Activated T-cell treated with anti-CD3 and anti-CD28 coated beads for 48 hours (primary cell): ENCODE measurements around the gene ZNF8.
"Not testable (repeated sequence)": the region's sequence is repeated elsewhere in the genome, so short reads cannot be mapped to it uniquely, and the experiment has no call there.

ENCODE experiments used
- DNase-seq: peaks from one replicate; pipeline ENCODE4 v3.0.0-alpha.2; 2020; ENCODE audit warnings: low read depth

Gene ZNF8

DNA sequence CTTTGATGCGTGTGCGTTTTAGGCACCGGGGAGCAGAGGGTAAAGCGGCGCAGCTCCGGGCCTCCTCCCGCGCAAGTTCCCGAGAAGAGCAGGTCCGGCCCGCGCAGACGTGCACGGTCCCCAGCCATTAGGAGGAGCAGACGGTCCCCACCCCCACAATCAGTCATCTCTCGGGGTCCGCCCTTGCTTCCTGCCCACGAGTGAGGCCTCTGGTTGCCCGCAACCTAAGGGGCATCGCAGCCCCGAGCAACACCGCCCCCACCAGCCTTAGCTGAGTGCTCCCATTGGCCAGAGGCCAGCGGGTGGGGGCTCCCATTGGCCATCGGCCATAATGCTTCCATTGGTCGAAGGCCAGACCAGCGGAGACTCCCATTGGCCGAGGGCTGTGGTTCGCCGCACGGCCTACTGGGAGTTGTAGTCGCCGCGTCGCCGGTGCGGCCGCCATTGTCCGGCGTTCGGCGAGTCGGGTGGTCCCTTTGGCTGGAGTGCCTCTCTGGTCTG is at the start of gene ZNF8:
Gene ZNF8 (plus strand): TSS at position 415 of the 501 bp plus-strand sequence. CDS start 127 bp downstream, outside the sequence.
- peak; percentile 98 for DNase-seq

DNA sequence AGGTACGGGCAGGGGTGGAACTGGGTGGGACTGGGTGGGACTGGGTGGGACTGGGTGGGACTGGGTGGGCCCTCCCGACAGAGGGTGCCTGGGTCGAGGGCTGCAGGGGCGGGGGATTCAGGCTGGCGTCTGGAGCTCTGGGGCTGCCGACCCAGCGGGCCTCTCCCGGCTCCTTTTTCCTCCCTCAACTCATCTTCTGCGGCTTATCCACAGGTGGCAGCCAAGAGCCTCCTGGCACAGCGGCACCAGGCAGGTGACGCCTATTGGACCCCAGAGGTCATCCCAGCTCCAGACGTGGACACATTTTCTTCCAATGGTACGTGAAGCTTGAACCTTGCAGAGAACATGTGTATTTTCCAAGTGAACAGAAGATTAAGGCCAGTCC is 49.5 kb upstream of the ZNF8 start:
- DNase-seq, result peak; percentile 13

DNA sequence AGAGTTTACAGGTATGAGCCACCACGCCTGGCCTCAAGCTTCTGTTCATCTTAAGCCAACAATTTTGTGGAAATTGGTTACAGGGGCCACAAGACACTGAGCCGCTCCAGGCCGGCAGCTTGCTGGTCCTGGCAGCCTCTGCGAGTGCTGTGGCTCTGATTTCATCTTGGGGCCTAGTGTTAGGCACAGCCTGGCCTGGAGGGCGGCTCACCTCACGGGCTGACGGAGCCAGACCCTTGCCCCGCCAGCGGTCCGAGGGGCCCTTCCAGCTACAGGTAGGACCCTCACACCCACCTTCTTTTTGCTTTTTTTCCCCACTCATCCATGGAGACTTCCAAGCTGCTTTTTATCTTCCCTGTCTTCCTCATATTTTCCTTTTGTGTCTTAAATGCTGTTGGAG is 41.4 kb upstream of the ZNF8 start:
- DNase-seq, result no peak

DNA sequence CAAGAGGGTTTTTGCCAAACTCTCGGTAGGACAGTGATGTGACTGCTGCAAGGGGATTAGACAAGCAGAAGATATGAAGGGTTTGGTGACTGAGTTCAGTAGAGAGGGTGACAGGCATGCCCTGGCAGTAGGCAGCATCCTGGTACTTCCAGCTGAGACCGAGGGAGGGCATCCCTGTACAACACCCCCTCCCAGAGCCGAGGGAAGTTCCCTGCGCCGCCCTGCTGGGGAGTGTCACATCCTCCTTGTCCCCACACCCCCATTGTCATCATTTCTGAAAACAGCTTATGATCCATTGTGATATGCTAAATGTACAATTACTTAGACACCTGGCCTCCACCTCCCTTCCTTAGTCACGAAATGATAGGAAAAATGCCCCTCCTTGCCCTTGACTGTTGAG is 35.4 kb upstream of the ZNF8 start:
- no peak for DNase-seq

DNA sequence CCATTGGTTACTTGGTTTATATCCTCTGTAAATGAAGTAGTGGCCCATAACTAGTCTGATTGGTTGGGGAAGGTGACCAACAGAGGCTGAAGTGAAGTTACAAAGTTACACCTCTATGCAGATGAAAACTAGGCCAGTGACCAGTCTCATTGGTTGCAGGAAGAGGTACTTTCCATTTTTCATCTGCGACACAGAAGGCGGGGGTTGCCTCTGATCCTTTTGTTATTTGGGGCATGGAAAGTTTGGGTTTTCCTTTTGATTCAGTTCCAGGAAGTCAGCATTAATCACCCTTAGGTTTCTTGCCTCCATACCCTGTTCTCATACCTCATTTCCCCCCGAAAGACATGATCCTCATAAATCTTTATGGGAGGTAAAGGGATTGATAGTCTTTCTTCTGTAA is 29.9 kb upstream of the ZNF8 start:
- DNase-seq, result no peak

DNA sequence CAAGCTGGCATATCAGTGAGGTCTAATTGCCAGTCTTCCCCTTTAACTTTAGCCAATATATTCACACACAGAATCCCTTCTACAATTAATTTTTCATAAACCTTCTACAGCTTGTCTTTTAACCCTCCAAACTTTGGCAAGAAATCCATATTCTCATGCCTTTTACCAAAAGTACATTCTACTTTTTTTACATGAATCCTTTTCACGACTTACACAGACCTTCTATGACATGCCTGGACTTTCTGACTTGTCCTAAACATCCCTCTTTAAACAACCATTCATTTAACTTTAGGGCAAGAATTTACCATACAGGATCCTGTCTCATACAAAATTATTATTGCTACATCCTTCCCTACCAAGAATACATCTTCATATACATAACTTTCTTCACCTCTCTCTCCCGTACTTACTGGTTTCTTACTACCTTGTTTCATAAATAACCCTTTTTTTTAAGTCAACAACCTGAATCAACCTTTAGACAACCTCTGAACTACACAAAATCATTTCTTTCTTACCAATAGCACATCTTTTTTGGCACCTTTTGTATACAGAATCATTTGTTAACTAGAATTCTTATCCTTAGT is 26.6 kb upstream of the ZNF8 start:
- DNase-seq, result no peak

DNA sequence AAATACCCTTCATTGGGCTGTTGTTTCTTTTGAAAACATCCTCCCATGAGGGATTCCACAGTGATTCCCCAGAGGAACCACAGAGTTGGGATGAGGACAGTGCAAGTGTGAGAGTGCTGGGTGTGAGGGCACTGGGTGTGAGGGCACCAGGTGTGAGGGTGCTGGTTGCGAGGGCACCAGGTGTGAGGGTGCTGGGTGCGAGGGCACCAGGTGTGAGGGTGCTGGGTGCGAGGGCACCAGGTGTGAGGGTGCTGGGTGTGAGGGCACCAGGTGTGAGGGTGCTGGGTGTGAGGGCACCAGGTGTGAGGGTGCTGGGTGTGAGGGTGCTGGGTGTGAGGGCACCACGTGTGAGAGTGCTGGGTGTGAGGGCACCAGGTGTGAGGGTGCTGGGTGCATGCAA is 20.5 kb upstream of the ZNF8 start:
- not testable (repeated sequence) for DNase-seq

DNA sequence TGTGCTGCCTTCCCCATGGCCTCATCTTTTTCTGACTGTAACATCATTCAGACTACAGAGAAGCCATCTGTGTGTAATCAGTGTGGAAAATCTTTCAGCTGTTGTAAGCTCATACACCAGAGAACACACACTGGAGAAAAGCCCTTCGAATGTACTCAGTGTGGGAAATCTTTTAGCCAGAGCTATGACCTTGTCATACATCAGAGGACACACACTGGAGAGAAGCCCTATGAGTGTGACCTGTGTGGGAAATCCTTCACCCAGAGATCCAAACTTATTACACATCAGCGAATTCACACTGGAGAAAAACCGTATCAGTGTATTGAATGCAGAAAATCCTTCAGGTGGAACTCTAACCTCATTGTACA is 17.2 kb upstream of the ZNF8 start:
- DNase-seq, result no peak

DNA sequence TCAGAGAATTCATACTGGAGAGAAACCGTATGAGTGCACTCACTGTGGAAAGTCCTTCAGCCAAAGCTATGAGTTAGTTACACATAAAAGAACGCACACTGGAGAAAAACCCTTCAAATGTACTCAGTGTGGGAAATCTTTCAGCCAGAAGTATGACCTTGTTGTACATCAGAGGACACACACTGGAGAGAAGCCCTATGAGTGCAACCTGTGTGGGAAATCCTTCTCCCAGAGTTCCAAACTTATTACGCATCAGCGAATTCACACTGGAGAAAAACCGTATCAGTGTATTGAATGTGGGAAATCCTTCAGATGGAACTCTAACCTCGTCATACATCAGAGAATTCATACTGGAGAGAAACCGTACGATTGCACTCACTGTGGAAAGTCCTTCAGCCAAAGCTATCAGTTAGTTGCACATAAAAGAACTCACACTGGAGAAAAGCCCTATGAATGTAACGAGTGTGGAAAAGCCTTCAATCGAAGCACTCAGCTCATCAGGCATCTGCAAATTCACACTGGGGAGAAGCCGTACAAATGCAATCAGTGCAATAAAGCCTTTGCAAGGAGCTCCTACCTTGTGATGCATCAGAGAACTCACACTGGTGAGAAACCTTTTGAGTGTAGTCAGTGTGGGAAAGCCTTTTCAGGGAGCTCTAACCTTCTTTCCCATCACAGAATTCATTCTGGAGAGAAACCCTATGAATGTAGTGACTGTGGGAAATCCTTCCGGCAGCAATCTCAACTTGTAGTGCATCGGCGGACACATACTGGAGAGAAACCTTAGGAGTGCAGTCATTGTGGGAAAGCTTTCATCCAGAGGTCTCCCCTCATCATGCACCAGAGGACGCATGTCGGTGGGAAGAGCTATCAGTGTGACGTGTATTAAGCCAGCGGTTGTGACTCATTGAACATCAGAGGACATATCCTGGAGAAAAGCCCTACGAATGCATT is 16.5 kb upstream of the ZNF8 start:
- no peak for DNase-seq

DNA sequence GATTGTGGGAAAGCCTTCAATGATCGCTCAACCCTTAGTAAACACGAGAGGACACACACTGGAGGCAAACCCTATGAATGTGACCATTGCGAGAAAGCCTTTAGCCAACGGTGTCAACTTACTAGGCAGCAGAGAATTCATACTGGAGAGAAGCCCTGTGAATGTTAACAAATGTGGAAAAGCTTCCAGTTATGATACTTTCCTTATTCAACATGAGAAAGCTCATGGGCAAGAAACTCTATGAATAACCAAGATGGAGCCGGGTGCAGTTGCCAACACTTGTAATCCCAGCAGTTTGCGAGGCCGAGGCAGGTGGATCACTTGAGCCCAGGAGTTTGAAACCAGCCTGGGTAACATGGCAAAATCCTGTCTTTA is 15.8 kb upstream of the ZNF8 start:
- no peak for DNase-seq

DNA sequence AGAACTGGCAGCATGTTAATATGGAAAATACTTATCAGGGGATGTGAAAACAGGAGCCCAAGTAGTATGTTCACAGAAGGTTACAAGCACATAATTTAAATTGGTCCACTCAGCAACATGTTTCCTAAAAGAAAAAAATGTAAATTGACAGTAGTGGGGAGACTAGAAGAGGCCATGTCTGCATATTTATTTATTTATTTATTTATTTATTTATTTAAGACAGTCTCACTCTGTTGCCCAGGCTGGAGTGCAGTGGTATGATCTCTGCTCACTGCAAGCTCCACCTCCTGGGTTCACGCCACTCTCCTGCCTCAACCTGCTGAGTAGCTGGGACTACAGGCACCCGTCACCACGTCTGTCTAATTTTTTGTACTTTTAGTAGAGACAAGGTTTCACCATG is 13.7 kb upstream of the ZNF8 start:
- DNase-seq, result no peak

DNA sequence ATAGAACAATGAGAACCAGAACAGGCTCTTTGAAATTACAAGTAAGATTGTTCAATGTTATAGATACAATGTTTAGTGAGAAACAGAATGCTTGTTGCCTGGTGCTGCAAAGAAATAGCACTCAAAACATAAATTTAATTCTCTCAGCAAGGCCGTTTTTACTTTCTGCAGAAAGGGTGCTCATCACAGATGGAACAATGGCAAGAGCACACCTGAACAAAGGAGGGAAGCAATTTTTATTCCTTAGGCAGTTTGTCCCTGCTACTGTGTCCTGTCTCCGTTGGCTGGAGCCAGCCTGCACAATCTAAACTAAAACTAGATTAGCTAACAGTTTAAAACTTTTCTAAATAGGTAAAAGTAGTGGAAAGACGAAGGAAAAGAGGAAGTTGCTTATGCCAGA is 10.4 kb upstream of the ZNF8 start:
- DNase-seq, result no peak

DNA sequence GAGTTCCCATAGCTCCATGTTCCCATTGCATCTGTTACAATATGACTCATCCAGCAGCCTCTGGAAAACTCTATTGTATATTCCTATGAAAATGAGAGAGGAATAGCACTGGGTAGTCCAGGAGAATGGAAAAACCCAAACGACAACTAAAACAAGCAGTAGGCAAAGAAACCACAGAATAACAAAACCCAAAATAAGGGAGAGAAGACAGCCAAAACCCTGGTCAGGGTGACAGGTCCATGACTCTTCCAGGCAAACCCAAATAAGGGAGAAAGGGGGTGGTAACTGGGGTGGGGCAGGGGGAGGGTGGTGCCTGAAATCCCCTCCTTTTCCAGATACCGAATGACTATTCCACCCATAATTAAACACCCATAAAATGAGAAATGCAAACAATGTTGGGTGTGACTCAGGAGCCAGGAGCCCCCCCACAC is 4.0 kb upstream of the ZNF8 start:
- no peak for DNase-seq

DNA sequence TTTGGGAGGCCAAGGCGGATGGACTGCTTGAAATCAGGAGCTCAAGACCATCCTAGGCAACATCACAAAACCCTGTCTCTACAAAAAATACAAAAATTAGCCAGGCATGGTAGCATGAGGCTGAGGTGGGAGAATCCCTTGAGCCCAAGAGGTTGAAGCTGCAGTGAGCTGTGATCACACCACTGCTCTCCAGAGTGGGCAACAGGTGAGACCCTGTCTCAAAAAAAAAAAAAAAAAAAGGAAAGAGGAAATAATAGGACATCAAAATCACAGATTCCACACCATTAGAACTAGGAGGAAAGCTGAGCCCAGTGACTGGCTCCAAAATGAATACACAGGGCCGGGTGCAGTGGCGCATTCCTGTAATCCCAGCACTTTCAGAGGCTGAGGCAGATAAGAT is 3.2 kb upstream of the ZNF8 start:
- DNase-seq, result no peak

DNA sequence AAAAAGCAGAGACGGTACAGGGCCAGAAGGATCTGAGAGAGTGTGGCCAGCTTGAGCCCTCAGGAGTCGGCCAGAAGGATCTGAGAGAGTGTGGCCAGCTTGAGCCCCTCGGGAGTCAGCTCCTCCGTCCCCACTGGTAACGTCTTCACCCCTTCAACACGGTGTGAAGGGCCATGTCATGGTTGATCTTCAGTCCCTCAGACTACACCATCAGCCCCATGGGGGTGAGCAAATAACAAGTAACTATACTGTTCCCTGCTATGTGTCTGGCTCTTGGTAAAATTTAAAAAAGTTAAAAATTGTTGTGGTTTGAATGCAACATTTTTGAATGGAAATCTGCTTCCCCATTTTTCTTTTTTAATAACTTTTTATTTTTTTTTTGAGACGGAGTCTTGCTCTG is 1.6 kb upstream of the ZNF8 start:
- DNase-seq, result no peak

DNA sequence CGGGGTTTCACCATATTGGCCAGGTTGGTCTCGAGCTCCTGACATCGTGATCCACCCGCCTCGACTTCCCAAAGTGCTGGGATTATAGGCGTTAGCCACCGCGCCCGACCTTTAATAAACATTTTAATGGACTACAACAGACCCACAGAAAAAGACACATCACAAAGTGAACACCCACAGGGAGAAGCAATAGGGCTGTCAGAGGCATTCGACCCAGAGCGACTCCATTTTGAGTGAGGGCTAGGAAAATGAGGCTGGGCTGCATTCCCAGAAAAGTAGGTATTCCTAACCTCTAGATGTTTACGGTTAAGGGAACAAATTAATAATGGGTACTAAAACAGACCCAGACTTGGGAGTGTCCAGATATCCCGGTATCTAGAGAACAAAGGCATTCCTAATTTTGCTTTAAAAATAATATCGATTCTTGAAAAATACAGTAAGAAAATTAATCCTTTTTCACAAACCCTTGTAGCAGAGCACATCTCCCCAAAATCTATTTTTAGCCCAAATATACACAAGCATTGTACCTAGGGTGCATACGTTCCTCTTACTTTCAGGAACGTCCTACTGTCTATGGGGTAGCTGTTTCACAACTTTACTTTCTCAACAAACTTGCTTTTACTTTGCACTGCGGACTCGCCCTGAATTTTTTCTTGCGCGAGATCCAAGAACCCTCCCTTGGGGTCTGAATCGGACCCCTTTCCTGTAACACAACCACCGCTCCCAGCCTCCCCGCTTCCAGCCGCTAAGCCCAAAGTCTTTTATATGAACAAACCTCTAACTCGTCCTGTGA is 811 bp upstream of the ZNF8 start:
- no peak for DNase-seq

DNA sequence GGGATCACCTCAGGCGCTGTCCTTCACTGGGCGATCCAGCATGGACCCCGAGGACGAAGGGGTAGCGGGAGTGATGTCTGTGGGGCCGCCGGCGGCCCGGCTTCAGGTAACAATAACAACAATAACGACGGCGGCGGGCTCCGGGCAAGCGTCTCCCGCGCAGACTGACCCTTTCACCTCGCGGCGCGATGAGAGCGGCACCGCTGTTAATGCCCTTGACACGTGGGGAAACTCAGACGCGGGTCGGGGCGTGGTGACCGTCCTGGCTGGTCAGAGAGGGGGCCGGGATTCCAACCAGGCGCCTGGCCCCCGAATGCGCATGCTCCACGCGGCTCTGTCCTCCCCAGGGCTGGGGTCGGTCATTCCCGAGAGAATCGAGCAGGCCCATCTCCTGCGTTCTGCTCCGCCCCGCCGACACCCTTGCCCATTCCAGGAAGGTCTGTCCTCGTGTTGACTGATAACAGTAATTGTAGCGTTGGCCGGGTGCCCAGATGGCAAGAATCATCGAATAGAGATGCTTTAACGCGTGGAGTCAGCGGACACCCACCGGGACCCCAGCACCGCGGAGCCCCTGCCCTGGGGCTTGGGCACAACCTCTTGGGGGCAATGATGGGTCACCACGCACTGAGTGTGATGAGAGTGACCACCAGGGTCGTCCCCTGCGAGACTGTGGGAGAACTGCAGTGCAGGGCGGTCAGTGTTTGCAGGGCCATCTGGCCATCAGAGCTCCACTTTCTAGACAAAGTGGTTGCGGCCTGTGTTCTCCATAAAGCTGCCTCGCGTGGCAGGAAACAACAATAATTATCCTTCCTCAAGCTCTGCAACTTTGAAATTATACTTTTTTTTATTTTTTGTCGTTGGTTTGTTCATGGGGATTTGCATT is 528 bp downstream of the ZNF8 start:
- DNase-seq, result peak; percentile 35

DNA sequence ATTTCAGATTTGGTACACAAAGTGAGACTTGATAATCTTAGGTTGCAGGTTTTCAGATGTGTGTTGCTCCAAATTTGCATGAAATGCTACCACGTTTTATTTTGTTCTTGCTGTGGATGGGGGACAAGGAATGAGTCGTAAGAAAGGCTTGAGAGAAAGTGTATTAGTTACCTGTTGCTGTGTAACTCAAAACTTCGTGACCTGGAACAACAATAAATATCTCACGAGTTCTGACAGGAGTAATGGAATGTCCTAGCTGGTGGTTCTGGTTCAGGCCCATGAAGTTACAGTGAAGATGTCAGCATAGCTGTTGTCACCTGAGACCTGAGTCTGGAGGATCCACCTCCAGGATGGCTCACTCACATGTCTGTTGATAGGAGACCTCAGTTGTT is 1.2 kb downstream of the ZNF8 start:
- no peak for DNase-seq

DNA sequence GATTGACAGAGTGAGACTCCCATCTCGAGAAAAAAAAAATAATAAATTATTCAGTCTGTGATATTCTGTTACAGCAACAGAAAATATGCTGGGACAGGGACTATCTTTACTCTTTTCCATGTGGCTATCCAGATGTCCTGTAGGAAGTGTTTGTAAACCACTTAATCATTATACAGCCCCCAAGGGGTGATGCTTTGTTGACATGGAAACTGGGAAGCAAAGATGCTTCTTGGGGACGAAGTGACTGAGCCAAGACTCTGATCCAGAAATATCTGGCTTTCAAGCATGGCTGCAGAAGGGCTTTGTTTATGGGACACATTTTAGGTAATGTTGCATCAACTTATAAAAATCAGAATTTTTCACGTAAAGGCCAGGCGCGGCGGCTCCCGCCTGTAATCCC is 5.4 kb downstream of the ZNF8 start:
- no peak for DNase-seq

DNA sequence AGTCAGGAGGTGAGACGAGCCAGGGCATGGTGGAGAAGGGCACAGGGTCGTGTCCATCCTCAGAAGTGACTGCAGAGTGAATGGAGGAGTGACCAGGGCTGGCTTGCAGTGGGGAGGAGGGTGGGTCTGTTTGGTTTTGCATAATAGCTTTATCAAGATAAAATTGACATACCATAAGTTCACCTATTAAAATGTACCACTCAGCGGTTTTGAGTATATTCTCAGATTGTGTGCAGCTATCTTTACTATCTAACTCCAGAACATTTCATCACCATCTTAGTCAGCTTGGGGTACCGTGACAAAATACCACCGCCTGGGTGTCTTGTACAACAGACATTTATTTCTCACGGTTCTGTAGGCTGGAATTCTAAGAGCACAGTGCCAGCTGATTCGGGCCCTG is 13.2 kb downstream of the ZNF8 start:
- no peak for DNase-seq

DNA sequence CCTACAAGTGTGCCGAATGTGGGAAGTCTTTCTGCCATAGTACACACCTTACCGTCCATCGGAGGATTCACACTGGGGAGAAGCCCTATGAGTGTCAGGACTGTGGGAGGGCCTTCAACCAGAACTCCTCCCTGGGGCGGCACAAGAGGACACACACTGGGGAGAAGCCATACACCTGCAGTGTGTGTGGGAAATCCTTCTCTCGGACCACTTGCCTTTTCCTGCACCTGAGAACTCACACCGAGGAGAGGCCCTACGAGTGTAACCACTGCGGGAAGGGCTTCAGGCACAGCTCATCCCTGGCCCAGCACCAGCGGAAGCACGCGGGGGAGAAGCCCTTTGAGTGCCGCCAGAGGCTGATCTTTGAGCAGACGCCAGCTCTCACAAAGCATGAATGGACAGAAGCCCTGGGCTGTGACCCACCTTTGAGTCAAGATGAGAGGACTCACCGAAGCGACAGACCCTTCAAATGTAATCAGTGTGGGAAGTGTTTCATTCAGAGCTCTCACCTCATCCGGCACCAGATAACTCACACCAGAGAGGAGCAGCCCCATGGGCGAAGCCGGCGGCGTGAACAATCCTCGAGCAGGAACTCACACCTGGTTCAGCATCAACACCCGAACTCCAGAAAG is 16.1 kb downstream of the ZNF8 start:
- DNase-seq, result no peak
